ENCODE data around the gene KRTAP2-3.
"Not testable (repeated sequence)": the region's sequence is repeated elsewhere in the genome, so short reads cannot be mapped to it uniquely, and the experiment has no call there.

Gene KRTAP2-3

DNA sequence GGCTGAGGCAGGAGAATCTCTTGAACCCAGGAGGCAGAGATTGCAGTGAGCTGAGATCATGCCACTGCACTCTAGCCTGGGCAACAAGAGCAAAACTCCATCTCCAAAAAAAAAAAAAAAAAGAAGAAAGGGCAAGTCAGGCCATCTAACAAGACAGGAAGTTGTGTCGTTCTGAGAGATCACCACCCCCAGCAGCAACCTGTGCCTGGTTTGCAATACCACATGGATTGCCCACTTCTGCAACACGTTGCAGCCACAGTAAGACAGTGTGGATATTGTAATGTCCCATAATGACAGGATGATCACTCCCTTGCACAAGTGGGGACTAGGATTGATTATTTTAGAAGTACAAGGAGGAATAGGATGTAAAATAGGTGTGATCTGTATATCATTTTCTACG is 9.1 kb upstream of the KRTAP2-3 start:
- Histone ChIP-seq H3K27me3 (ENCODE audit: low read depth, low read length) (no peaks in the 10 kb centered on the region; the same call in 1 of the 2 replicates), H3K9ac (ENCODE audit: low read length) (no peak overlapping the region), H3K4me3 (ENCODE audit: low read length) (no peak overlapping the region), H3K27ac (ENCODE audit: low read length) (no peak overlapping the region), H2AFZ (ENCODE audit: low read depth, low read length) (no peak overlapping the region), H3K4me1 (ENCODE audit: low read length) (no peaks in the 10 kb centered on the region), H3K4me2 (ENCODE audit: low read length) (no peak overlapping the region), H3K79me2 (ENCODE audit: low read length) (no peaks in the 10 kb centered on the region), H3K9me3 (ENCODE audit: insufficient read depth, low read length) (no peaks in the 10 kb centered on the region), H3K36me3 (replicated peaks; ENCODE audit: low read depth, low read length) (no peaks in the 10 kb centered on the region), H4K20me1 (ENCODE audit: insufficient read depth, low read length) (no peaks in the 10 kb centered on the region)
- TF ChIP-seq EZH2phosphoT487 (IDR thresholded peaks at IDR 0.05; ENCODE audit: low read depth) = no peak
- TF ChIP-seq, protein P1, sequence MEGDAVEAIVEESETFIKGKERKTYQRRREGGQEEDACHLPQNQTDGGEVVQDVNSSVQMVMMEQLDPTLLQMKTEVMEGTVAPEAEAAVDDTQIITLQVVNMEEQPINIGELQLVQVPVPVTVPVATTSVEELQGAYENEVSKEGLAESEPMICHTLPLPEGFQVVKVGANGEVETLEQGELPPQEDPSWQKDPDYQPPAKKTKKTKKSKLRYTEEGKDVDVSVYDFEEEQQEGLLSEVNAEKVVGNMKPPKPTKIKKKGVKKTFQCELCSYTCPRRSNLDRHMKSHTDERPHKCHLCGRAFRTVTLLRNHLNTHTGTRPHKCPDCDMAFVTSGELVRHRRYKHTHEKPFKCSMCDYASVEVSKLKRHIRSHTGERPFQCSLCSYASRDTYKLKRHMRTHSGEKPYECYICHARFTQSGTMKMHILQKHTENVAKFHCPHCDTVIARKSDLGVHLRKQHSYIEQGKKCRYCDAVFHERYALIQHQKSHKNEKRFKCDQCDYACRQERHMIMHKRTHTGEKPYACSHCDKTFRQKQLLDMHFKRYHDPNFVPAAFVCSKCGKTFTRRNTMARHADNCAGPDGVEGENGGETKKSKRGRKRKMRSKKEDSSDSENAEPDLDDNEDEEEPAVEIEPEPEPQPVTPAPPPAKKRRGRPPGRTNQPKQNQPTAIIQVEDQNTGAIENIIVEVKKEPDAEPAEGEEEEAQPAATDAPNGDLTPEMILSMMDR (IDR thresholded peaks at IDR 0.05; ENCODE audit: low read depth, low read length) = no peak

DNA sequence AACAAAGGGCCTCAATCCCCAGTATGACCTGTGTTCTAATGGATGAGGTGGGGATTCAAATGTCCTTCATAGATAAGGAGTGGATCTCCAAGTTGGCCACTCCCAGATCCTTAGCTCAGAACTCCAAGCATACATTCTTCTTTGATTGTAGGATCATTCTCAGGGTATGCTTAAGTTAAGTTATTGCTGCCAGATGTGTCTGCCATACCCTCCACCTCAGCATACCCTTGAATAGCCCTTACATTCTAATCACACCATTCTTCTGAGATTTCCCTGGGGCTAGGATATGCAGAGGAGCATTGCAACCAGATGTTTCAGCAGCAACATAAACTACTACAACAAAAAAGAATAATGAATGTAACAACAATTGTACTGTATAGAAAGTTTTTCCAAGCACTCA is 7.4 kb upstream of the KRTAP2-3 start:
- H3K27me3 ChIP-seq (ENCODE audit: low read depth, low read length) = peaks cover 3% of the 10 kb centered on the region
- TF ChIP-seq, protein P1 (IDR thresholded peaks at IDR 0.05; ENCODE audit: low read depth, low read length) = no peak
- no peak for TF ChIP-seq EZH2phosphoT487 (IDR thresholded peaks at IDR 0.05; ENCODE audit: low read depth)
- no peak overlapping the region for H3K4me2 ChIP-seq (ENCODE audit: low read length)

DNA sequence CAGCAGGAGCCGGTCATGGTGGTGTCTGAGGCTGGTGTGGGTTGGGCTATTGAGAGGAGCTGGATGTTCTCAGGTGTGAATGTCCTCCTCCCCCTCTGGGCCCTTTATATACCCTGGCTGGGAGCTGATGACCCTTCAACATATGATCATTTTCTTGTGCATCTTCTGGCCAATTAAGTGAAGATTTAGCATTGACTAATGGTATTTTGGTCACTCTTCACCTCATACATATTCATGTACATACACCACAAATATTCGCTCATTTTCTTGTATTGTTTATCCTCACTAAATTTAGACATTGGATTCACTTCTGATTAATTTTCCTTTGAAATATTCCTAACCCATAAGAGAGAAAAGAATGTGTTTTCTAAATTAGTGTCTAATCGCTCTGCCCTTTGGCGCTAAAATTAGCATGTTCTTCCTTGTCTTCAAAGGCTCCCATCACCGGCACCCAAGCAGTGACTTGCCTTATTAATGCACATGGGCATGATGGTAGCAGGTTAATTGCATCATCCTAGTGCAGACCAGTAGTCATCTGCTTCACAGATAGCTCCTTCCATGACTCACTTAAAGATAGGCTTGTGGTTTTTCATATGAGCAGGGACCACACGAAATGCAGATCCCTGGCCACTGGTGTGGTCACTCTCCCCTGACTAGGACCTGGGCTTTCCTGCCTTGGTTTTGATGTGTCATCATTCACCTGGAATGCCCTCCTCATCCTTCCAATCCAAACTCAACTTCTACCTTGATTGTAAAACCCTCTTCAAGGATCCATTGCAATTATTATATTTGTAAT is 6.1 kb upstream of the KRTAP2-3 start, which contains the start of gene KRTAP2-4:
TSS of gene KRTAP2-4 (minus strand) at position 51 of the 796 bp plus-strand sequence. CDS start at position 17, 34 bp downstream.
- Histone ChIP-seq H3K4me1 (ENCODE audit: low read length) (no peaks in the 10 kb centered on the region), H2AFZ (ENCODE audit: low read depth, low read length) (no peak within 1 kb of the TSS), H3K9me3 (ENCODE audit: insufficient read depth, low read length) (no peaks in the 10 kb centered on the region), H3K36me3 (replicated peaks; ENCODE audit: low read depth, low read length) (no peaks in the 10 kb centered on the region), H3K9ac (ENCODE audit: low read length) (no peak within 1 kb of the TSS), H4K20me1 (ENCODE audit: insufficient read depth, low read length) (no peaks in the 10 kb centered on the region), H3K79me2 (ENCODE audit: low read length) (no peaks in the 10 kb centered on the region), H3K4me3 (ENCODE audit: low read length) (no peak within 1 kb of the TSS), H3K4me2 (ENCODE audit: low read length) (no peak within 1 kb of the TSS), H3K27ac (ENCODE audit: low read length) (no peak within 1 kb of the TSS), H3K27me3 (ENCODE audit: low read depth, low read length) (peaks cover 15% of the 10 kb centered on the region)
- TF ChIP-seq EZH2phosphoT487 (IDR thresholded peaks at IDR 0.05; ENCODE audit: low read depth) = no peak
- TF ChIP-seq, protein P1 (IDR thresholded peaks at IDR 0.05; ENCODE audit: low read depth, low read length) = no peak

More for the DNA sequence above, 7.4 kb upstream of the KRTAP2-3 start:
- Histone ChIP-seq H3K9ac (ENCODE audit: low read length) (no peak overlapping the region), H3K4me3 (ENCODE audit: low read length) (no peak overlapping the region), H3K36me3 (replicated peaks; ENCODE audit: low read depth, low read length) (no peaks in the 10 kb centered on the region), H3K4me1 (ENCODE audit: low read length) (no peaks in the 10 kb centered on the region), H3K9me3 (ENCODE audit: insufficient read depth, low read length) (no peaks in the 10 kb centered on the region), H3K27ac (ENCODE audit: low read length) (no peak overlapping the region), H3K79me2 (ENCODE audit: low read length) (no peaks in the 10 kb centered on the region), H2AFZ (ENCODE audit: low read depth, low read length) (no peak overlapping the region), H4K20me1 (ENCODE audit: insufficient read depth, low read length) (no peaks in the 10 kb centered on the region)

DNA sequence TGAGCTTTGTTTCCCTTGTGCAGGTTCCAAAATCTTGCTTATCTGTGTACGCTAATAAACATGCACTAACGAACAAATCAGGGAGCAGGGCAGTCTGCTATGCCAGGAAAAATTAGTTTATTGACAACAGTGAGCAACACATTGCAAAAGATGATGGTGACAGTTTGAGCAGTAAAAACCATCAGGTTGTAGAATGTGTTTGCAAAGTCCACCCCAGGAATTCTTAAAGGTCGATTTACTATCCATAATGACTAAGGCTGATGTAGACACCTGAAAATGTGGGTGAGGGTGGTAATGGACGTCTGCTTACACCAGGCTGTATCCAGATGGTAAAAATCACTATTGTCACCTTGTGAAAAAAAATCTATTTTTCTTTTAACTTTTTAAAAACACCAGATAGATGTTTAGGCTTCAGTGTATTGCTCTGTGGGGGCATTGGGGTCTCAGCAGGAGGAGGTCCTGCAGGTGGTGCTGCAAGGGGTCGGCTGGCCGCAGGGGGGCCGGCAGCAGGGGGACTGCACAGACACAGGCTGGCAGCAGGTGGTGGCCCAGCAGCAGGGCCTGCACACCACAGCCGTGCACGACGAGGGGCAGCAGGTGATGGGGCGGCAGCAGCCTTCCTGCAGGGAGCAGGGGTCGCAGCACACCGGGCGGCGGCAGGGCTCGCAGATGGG is 5.2 kb upstream of the KRTAP2-3 start:
- not testable (repeated sequence) for H3K4me2 ChIP-seq (ENCODE audit: low read length); H3K4me3 ChIP-seq (ENCODE audit: low read length); H2AFZ ChIP-seq (ENCODE audit: low read depth, low read length); H3K9me3 ChIP-seq (ENCODE audit: insufficient read depth, low read length); H4K20me1 ChIP-seq (ENCODE audit: insufficient read depth, low read length); H3K79me2 ChIP-seq (ENCODE audit: low read length); H3K4me1 ChIP-seq (ENCODE audit: low read length); H3K27ac ChIP-seq (ENCODE audit: low read length); H3K36me3 ChIP-seq (replicated peaks; ENCODE audit: low read depth, low read length); H3K9ac ChIP-seq (ENCODE audit: low read length)
- peaks cover 23% of the 10 kb centered on the region for H3K27me3 ChIP-seq (ENCODE audit: low read depth, low read length)

All from OCI-LY3 (cell line).